ENCODE measurements around the gene COPE.

Gene COPE

GRCh38 chr19:18895038-18895823, 24.0 kb downstream of the COPE start:
- peak; percentile 58 for DNase-seq (ENCODE audit: low spot score)

DNA sequence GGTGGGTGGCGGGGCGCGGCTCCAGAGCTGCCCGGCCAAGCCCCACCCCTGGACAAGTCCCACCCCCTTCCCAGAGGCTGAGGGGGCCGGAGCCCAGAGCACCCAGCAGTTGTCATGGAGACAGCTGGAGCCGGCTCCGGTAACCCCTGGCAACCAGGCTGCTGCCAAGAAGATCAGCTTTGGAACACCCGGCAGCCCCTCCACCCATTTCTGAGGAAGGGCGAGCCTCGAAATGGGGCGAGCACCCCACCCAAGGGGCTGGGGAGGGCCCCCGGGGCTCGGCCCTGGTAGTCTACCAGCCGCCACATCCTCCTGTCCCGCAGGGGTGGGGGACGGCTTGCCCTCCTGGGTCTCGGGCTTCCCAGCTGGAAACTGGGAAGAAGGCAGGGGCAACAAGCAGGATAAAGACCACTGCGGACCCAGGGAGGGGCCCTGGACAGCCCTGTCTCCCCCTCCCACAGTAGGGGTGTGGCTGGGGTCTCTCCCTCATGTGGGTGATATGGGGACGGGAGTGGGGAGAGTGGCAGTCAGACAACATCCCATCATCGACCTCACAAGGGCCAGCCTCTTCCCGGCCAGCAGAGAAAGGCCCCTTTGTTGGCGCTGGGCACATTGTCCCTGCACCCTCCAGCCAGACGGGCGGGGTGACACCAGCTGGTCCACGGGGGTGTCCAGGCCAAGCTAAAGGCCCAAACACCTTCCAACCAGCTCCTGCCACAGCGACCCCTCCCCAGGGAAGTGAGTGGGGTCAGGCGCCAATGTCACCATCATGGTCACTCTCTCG, 24.7 kb downstream of the COPE start:
- DNase-seq (ENCODE audit: low spot score): peak; percentile 76

DNA sequence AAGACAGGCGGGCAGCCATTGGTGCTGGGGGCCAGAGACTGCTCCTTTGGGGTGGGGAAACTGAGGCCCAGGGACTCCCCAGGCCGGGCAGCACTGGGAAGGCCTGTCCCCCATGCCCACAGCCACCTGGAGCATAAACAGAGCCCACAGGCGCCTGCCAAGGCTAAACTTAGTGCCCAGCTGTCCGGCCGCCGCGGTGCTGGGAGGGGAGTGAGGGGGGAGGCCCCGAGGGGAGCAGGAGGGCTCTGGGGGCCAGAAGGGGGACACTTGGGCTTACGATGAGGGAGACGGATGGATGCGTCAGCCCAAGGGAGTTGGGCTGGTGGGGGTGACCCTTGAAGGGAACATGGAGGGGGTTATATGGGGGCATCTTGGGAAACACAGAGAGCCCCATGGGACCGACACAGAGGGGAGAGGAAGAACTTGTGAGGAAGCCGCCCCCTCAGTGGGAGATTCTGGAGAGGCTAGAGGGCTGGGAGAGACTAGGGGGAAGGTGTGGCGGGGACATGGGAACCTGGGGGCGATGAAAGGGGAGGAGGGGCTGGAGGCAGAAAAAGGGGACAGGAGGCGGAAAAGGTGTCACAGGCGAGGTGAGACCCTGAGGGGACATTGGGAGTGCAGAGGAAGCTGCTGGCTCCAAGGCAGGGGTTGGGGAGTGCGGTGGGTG, 25.5 kb downstream of the COPE start:
- no peak for DNase-seq (ENCODE audit: low spot score)

GRCh38 chr19:18889949-18890745, 29.0 kb downstream of the COPE start:
- DNase-seq (ENCODE audit: low spot score): no peak

- DNase-seq (ENCODE audit: low spot score): no peak
These were observed 32.2 kb downstream of the COPE start for GRCh38 chr19:18886972-18887371.

DNA sequence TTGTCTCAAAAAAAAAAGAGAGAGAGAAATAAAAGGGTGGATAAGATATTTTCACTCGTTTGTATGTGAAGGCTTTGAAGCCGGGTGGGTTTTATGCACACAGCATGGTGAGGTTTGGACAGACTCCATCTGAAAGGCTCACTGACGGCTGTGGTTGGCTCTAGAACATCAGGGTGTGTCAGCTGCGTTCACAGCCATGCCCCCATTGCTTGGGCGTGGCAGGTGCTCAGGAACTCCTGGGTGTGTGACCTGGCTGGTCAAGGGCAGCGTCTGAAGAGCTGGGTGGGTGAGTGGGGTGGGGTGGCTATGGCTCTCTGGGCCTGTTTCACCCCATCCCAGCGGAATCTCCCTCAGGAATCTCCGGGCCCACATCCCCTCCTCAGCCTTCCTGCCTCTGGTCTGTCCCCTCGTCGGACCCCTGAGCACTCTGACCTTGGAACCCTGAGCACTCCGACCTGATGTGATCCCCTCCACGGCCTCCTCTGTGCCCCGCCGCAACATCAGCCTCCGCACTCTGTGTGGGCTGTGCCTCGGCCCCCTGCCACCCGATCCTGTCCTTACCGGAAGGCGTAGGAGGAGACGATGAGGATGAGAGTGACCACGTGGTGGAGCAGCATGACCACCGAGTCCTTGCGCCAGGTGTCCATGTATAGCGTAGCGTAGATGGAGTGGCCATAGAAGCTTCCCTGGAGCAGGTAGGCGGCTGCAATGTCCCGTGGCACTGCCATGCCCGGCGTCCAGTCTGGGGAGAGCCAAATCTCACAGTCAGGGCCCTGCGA, 35.5 kb downstream of the COPE start:
- DNase-seq (ENCODE audit: low spot score): no peak

- DNase-seq (ENCODE audit: low spot score): no peak
These were observed 37.7 kb downstream of the COPE start for GRCh38 chr19:18881491-18881890.

DNA sequence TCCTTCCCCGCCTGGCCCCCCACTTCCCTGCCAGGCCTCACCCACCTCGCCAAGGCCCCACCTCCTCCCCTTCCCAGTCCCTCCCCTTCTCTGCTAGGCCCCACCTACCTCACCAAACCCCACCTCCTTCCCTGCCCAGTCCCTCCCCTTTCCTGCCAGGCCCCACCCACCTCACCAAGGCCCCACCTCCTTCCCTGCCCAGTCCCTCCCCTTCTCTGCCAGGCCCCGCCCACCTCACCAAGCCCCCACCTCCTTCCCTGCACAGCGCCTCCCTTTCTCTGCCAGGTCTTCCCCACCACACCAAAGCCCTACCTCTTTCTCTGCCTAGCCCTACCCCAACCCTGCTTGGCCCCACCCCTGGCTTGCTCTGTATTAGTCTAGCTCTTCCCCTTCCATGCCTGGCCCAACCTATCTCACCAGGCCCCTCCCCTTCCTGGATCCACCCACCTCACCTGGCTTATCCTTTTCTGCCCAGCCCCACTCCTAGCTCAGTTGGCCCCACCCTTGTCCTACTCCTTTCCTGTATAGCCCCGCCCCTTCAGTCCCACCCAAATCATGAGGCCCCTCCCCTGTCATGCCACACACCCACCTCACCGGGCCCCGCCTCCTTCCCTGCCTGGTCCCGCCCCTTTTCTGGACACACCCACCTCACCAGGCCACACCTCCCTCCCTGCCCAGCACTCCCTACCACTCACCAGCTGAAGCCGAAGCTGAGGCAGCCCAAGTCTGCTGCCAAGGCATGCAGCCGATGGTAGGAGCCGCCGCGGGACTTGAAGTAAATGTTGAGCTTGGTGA, 39.4 kb downstream of the COPE start:
- DNase-seq (ENCODE audit: low spot score): peak; percentile 49

- no peak for DNase-seq (ENCODE audit: low spot score)
These were observed 40.2 kb downstream of the COPE start for GRCh38 chr19:18878858-18879578.

GRCh38 chr19:18878058-18878797, 41.0 kb downstream of the COPE start:
- no peak for DNase-seq (ENCODE audit: low spot score)

DNA sequence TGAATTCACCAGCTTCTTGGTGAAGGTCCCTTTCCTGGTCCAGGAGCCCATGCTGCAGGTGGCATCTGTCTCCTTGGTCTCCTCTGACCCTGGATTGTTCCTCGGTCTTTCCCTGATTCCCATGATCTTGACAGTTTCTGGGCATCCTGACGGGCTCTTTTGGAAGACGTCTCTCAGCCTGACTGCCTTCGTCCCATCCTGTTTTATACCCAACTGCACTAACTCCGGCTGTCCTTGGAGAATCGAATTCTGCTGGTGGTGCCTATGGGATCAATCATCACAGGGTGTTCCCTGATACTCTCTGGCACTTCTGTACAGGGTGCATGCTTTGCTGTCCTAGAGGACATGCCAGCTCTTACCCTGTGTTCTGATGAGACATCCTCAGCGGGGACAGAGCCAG, 42.3 kb downstream of the COPE start:
- no peak for DNase-seq (ENCODE audit: low spot score)

GRCh38 chr19:18875726-18876125, 43.5 kb downstream of the COPE start:
- no peak for DNase-seq (ENCODE audit: low spot score)

DNA sequence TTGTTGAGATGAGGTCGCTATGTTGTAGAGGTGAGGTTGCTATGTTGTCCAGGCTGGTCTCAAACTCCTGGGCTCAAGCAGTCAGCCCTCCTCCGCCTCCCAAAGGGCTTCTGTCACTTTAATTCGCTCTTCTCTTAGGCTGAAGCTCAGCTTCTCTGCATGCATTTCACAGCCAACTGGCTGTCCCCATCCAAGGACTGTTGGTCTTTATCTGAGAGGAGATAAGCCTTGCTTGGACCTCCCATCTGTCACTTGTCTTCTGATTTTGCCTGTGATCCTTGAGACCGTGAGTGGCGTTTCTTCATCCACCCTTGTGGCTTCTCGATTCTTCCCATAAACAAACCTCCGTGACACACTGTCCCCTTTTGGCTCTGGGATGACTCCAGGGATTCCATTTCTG, 47.6 kb downstream of the COPE start:
- DNase-seq (ENCODE audit: low spot score): no peak

- DNase-seq (ENCODE audit: low spot score): no peak
These were observed 48.5 kb downstream of the COPE start for GRCh38 chr19:18870531-18871172.

GRCh38 chr19:18869781-18870530, 49.2 kb downstream of the COPE start:
- DNase-seq (ENCODE audit: low spot score): no peak

- DNase-seq (ENCODE audit: low spot score): no peak
These were observed 50.1 kb downstream of the COPE start for GRCh38 chr19:18869023-18869618.

- no peak for DNase-seq (ENCODE audit: low spot score)
These were observed 50.7 kb downstream of the COPE start for GRCh38 chr19:18868380-18869022.
